ENCODE results near the gene ZSCAN23.

DNA sequence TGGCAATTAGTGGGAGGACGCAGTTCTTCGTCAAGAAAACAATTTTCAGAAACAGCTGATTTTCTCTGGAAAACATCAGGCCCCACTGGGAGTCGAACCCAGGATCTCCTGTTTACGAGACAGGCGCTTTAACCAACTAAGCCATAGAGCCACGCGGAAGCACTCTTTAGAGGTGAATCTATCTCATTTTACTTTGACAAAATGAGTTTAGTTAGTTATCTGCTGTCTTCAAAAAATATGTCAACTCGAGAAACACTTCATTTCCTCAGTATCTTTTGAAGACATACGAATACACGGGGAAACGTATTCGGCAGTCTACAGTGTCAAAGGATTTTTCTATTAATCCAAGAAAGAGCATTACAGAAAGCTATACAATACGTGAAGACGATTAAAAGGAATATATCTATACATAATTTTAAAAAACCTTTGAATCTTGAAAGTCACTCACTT is 45.6 kb upstream of the ZSCAN23 start:
- TF ChIP-seq, protein P1, sequence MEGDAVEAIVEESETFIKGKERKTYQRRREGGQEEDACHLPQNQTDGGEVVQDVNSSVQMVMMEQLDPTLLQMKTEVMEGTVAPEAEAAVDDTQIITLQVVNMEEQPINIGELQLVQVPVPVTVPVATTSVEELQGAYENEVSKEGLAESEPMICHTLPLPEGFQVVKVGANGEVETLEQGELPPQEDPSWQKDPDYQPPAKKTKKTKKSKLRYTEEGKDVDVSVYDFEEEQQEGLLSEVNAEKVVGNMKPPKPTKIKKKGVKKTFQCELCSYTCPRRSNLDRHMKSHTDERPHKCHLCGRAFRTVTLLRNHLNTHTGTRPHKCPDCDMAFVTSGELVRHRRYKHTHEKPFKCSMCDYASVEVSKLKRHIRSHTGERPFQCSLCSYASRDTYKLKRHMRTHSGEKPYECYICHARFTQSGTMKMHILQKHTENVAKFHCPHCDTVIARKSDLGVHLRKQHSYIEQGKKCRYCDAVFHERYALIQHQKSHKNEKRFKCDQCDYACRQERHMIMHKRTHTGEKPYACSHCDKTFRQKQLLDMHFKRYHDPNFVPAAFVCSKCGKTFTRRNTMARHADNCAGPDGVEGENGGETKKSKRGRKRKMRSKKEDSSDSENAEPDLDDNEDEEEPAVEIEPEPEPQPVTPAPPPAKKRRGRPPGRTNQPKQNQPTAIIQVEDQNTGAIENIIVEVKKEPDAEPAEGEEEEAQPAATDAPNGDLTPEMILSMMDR (IDR thresholded peaks at IDR 0.05) = no peak
- TF ChIP-seq POLR2AphosphoS5 (IDR thresholded peaks at IDR 0.05) = no peak

Measured in prostate gland (tissue), 2 donors.